Stomach (tissue), 9 donors: ENCODE measurements around the gene AKAP11. TPM values are rescaled to one million over a fixed set of nuclear protein-coding genes. Genes with fewer than 3 reads are reported as not detected.

Source experiments
- DNase-seq, 2 donors: peaks; one replicate each; pipeline versions ENCODE4 v3.0.0 to v3.0.0-alpha.2; 2013 to 2019
- H3K27ac ChIP-seq, 5 donors: fragments of 200-600 bp in 4 of 5; sonication (generic) in 4 of 5; one replicate each; pipeline ENCODE4 v1.5.1; 2013 to 2019; ENCODE audit warnings: mild to moderate bottlenecking in 1 of 5, moderate library complexity in 1 of 5
- H3K27me3 ChIP-seq, 3 donors: fragments of 200-600 bp; sonication (generic); one replicate each; pipeline ENCODE4 v1.5.1; 2017 to 2019; ENCODE audit warnings: mixed run types in 1 of 3
- H3K36me3 ChIP-seq, 4 donors: fragments of 200-600 bp; sonication (generic); 1 replicate in 3 of 4; 2 replicates in 1 of 4; pipeline ENCODE4 v1.5.1; 2016 to 2019
- H3K4me1 ChIP-seq, 4 donors: fragments of 200-600 bp; sonication (generic); one replicate each; pipeline ENCODE4 v1.5.1; 2016 to 2019
- H3K4me3 ChIP-seq, 4 donors: fragments of 200-600 bp; sonication (generic) in 3 of 4; one replicate each; pipeline ENCODE4 v1.5.1; 2016 to 2019; ENCODE audit warnings: mild to moderate bottlenecking in 1 of 4
- H3K9me3 ChIP-seq, 4 donors: fragments of 200-600 bp; sonication (generic); one replicate each; pipeline ENCODE4 v1.5.1; 2016 to 2019
- EP300 ChIP-seq: sonication (generic); formaldehyde crosslinking; IDR thresholded peaks from one replicate; pipeline ENCODE4 v1.6.1; 2017; ENCODE audit warnings: antibody characterized with exemption
- POLR2A ChIP-seq, 4 donors: fragments of 450-650 bp; IDR thresholded peaks; one replicate each; pipeline ENCODE4 v1.6.1; 2016; ENCODE audit warnings: antibody characterized with exemption in 4 of 4, control low read depth in 2 of 4, mild to moderate bottlenecking in 1 of 4, moderate library complexity in 1 of 4
- POLR2AphosphoS5 ChIP-seq, 3 donors: sonication (generic); formaldehyde crosslinking; IDR thresholded peaks; one replicate each; pipeline ENCODE4 v1.6.1; 2016; ENCODE audit warnings: antibody characterized with exemption in 3 of 3
- WGBS, 5 donors: extraction: QIAGEN DNeasy Blood & Tissue Kit in 3 of 5; methylation state at CpG; one replicate each; pipeline versions ENCODE4 v1.1.5 to v1.1.7; 2013 to 2018; 5-methylcytosine and 5-hydroxymethylcytosine counted together
- intact Hi-C: fragments of 100-400 bp; cut with DNase I; formaldehyde crosslinking; loops from one replicate; pipeline ENCODE4 v1.15.1; 2023; ENCODE audit warnings: low total_unique reads
- polyA plus RNA-seq, 3 donors: library from polyadenylated mRNA; stranded (reverse); fragments of 200-250 nt; gene quantifications; one replicate each; pipeline ENCODE4 v1.2.3, GENCODE V29; 2013
- total RNA-seq, 5 donors: library from RNA; depleted of rRNA; stranded (reverse); fragments of >200 nt; gene quantifications; one replicate each; pipeline versions ENCODE4 v1.1.0 to v1.2.3, GENCODE V29; 2014 to 2016
- TF ChIP-seq, protein P1 (sequence below), 7 experiments: fragments of 450-650 bp in 4 of 7; fragments of 200-600 bp in 3 of 7; sonication (generic) in 3 of 7; IDR thresholded peaks; one replicate each; pipeline ENCODE4 v1.5.1; 2016 to 2019; ENCODE audit warnings: antibody characterized with exemption in 7 of 7, control low read depth in 2 of 7, mild to moderate bottlenecking in 1 of 7
- donor health status: healthy with polysubstance abuse.
- donor health status: Bipolar disorder and iron deficiency.
- donor health status: healthy.

AKAP11 gene
- total and polyA plus RNA-seq, 8 donors, result 2.8 to 58.0 (median 14.5) TPM

DNA sequence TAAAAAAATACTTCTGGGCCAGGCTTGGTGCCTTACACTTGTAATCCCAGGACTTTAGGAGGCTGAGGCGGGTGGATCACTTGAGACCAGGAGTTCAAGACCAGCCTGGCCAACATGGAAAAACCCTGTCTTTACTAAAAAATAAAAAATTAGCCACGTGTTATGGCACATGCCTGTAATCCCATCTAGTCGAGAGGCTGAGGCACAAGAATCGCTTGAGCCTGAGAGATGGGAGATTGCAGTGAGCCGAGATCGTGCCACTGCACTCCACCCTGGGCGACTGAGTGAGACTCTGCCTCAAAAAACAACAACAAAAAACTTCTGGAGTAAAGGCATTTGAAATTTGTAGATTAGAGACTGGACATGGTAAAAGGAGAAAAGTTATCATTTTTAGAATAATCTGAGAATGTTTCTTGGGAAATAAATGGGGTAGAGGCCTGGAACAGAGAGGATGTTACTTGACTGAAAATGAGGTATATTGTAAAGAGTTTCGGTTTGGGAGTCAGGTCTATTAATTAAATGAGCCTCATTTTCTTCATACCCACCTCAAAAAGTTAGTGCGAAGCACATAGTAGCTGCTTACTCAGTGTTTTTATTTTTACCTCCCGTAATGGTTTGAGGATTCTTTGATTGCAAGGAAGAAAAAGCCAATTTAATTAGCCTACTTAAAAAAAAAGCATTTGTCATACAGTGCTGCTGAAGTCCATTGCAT lies 2.6 kb downstream of the AKAP11 start:
- H3K27ac ChIP-seq, result peak overlapping the region in 2 of 5 donors; percentile 2 to 94
- H3K27me3 ChIP-seq, result no peaks in the 10 kb centered on the region
- H3K9me3 ChIP-seq, result no peaks in the 10 kb centered on the region
- H3K36me3 ChIP-seq, result no peaks in the 10 kb centered on the region
- TF ChIP-seq, protein P1, sequence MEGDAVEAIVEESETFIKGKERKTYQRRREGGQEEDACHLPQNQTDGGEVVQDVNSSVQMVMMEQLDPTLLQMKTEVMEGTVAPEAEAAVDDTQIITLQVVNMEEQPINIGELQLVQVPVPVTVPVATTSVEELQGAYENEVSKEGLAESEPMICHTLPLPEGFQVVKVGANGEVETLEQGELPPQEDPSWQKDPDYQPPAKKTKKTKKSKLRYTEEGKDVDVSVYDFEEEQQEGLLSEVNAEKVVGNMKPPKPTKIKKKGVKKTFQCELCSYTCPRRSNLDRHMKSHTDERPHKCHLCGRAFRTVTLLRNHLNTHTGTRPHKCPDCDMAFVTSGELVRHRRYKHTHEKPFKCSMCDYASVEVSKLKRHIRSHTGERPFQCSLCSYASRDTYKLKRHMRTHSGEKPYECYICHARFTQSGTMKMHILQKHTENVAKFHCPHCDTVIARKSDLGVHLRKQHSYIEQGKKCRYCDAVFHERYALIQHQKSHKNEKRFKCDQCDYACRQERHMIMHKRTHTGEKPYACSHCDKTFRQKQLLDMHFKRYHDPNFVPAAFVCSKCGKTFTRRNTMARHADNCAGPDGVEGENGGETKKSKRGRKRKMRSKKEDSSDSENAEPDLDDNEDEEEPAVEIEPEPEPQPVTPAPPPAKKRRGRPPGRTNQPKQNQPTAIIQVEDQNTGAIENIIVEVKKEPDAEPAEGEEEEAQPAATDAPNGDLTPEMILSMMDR (IDR thresholded peaks at IDR 0.05), result no peak
- no peak for TF ChIP-seq POLR2AphosphoS5 (IDR thresholded peaks at IDR 0.05)
- TF ChIP-seq POLR2A (IDR thresholded peaks at IDR 0.05), result no peak
- TF ChIP-seq EP300, result no peak
- WGBS, 5 donors, result 84 to 92% (median 89%) methylated on average over 9 to 10 of the region's 10 CpGs
- intact Hi-C loops, result no loop called here
- DNase-seq, result no peak
- H3K4me3 ChIP-seq, result no peak overlapping the region
- peaks cover 7 to 62% (median 43%) of the 10 kb centered on the region in 4 donors for H3K4me1 ChIP-seq

DNA sequence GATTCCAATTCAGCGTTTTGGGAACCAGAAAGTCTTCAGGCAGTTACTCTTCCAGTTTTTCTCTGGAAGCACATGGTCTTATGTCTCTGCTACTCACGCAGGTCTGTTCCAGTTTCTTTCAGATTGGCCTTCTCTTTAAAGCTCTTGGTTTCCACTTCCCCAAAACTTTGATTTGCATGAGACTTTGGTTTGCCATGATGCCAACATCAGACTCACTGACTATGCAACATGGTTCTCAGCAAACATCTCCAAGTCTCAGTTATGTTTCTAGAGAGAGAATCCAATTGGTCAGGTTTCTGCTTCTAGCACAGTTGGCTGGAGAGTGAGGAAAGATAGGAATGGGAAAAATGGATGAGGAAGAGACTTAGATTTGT lies 3.1 kb downstream of the AKAP11 start:
- intact Hi-C loops, result no loop called here
- peak overlapping the region in 1 of 5 donors; percentile 35 for H3K27ac ChIP-seq
- H3K4me3 ChIP-seq, result no peak overlapping the region
- peak in 1 of 2 donors; percentile 26 for DNase-seq
- H3K36me3 ChIP-seq, result no peaks in the 10 kb centered on the region
- H3K9me3 ChIP-seq, result no peaks in the 10 kb centered on the region
- H3K4me1 ChIP-seq, result peaks cover 13 to 67% (median 45%) of the 10 kb centered on the region in 4 donors
- H3K27me3 ChIP-seq, result no peaks in the 10 kb centered on the region
- no peak for TF ChIP-seq EP300
- WGBS, 5 donors, result 70 to 93% (median 85%) methylated on average over 2 of the region's 2 CpGs

DNA sequence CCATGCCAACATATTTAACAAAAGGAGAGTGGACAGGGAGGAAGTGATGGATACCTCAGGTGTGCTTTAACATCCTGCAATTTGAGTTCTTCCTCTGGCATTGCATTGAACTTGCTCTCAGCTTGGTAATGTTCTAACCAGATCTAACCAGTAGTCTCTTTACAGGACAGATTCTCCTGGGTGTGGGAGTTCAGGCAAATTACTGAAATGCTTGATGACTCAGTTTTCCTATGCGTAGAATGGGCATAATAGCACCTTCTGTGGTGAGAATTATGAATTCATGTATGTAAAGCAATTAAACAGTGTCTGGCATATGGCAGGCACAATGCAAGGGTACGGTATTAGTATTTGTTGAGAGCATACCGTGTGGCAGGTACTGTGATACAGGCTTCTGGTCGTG lies 3.6 kb downstream of the AKAP11 start:
- intact Hi-C loops, result no loop called here
- Histone ChIP-seq H3K36me3 (no peaks in the 10 kb centered on the region), H3K4me1 (peaks cover 17 to 71% (median 47%) of the 10 kb centered on the region in 4 donors), H3K9me3 (no peaks in the 10 kb centered on the region), H3K27ac (peak overlapping the region in 1 of 5 donors; percentile 35), H3K4me3 (no peak overlapping the region), H3K27me3 (no peaks in the 10 kb centered on the region)
- 88 to 95% (median 91%) methylated on average over 4 of the region's 4 CpGs for WGBS, 5 donors
- TF ChIP-seq EP300 (no peak), POLR2A (IDR thresholded peaks at IDR 0.05) (no peak), POLR2AphosphoS5 (IDR thresholded peaks at IDR 0.05) (no peak)
- TF ChIP-seq, protein P1 (IDR thresholded peaks at IDR 0.05), result no peak
- DNase-seq, result no peak

DNA sequence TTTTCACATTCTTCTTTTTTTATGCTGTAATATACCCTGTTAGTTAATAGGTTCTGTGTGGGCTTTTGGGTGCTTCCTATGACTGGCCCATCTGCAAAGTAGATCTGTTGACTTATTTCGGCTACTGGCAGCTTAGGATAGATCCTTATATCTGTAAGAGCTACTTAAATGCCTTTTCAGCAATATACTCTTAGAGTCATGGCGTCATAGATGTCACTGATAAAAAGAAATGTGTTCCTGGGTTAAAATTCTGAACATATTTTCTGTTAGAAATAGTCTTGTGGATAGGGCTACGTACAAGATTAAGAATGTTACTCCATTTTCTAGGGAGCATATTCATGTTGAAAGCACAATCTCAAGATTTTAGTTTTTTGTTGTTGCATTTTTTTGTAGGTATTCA lies 4.7 kb downstream of the AKAP11 start:
- no peaks in the 10 kb centered on the region for H3K9me3 ChIP-seq
- H3K27me3 ChIP-seq, result no peaks in the 10 kb centered on the region
- peaks cover 20 to 72% (median 43%) of the 10 kb centered on the region in 4 donors for H3K4me1 ChIP-seq
- WGBS, 5 donors, result 88 to 96% (median 90%) methylated on average over 3 of the region's 3 CpGs
- no peaks in the 10 kb centered on the region for H3K36me3 ChIP-seq
- H3K4me3 ChIP-seq, result no peak overlapping the region
- intact Hi-C loops, result no loop called here
- no peak for DNase-seq
- TF ChIP-seq POLR2AphosphoS5 (IDR thresholded peaks at IDR 0.05), result no peak
- no peak for TF ChIP-seq EP300
- peak overlapping the region in 1 of 5 donors; percentile 35 for H3K27ac ChIP-seq

DNA sequence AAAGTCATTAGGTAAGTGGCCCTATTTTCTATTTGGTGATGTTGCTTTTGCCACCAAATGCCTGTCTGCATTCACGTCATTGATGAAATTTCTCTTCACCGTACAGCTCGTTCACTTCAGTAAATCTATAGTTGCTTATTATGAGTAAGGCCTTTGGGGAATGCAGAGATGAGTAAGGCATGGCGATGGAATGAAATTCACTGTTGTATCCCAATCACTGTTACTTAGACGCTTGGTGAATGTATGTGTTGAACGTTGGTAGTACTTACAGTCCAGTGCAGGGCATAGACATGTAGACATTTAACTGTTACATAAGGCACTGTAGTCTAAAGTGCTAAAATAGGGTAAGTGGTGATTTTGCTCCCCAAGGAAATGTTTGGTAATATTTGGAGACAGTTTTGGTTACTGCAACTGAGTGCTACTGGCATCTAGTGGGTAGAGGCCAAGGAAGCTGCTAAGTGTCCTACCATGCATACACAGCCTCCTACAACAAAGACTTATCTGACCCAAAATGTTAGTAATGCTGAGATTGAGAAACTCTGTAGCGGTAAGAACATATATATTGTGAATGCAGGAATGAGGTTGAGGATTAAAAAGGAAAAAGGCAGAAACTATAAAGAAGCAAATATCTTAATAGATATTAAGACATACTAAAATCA lies 5.8 kb downstream of the AKAP11 start:
- no peaks in the 10 kb centered on the region for H3K27me3 ChIP-seq
- H3K27ac ChIP-seq, result no peak overlapping the region
- no peaks in the 10 kb centered on the region for H3K9me3 ChIP-seq
- H3K4me1 ChIP-seq, result peaks cover 17 to 75% (median 45%) of the 10 kb centered on the region in 4 donors
- WGBS, 5 donors, result 87 to 95% (median 91%) methylated on average over 7 of the region's 7 CpGs
- TF ChIP-seq EP300 (no peak), POLR2A (IDR thresholded peaks at IDR 0.05) (no peak), POLR2AphosphoS5 (IDR thresholded peaks at IDR 0.05) (no peak)
- TF ChIP-seq, protein P1 (IDR thresholded peaks at IDR 0.05), result no peak
- no peak for DNase-seq
- intact Hi-C loops, result no loop called here
- no peaks in the 10 kb centered on the region for H3K36me3 ChIP-seq
- H3K4me3 ChIP-seq, result no peak overlapping the region
